A673 (cell line): ENCODE measurements around the gene PRND. TPM values are rescaled to one million over a fixed set of nuclear protein-coding genes. Genes with fewer than 3 reads are reported as not detected.

Experiments
- BruUV-seq: library from RNA; stranded (reverse); fragments of 400-500 nt; replicated peaks from 2 replicates; lab custom pipeline; 2021; lab: Mats Ljungman, UMichigan
- CTCF ChIA-PET: fragments of 300-600 bp; sonication (Branson Sonifier 250); formaldehyde crosslinking; loops from one replicate; lab custom pipeline; 2022; ENCODE audit warnings: antibody characterized with exemption; lab: Charles Lee
- POLR2A ChIA-PET: fragments of 300-600 bp; sonication (Branson Sonifier 250); formaldehyde crosslinking; loops from one replicate; lab custom pipeline; 2022; ENCODE audit warnings: antibody characterized with exemption; ENCODE audit not compliant: low non-redundant PET; lab: Charles Lee
- DNase-seq: peaks from one replicate; pipeline ENCODE4 v3.0.0-alpha.2; 2015; ENCODE audit warnings: low spot score
- H3K27ac ChIP-seq: fragments of 200-600 bp; sonication (generic); 2 replicates; pipeline ENCODE4 v1.5.1; 2016; ENCODE audit warnings: mixed run types, low read depth, mild to moderate bottlenecking, mixed read lengths, antibody characterized with exemption, low read length; ENCODE audit not compliant: poor library complexity, severe bottlenecking
- H3K27me3 ChIP-seq: fragments of 200-600 bp; sonication (generic); replicated peaks from 2 replicates; pipeline ENCODE4 v1.6.1; 2017; ENCODE audit warnings: mixed run types, low read depth, mild to moderate bottlenecking, mixed read lengths, antibody characterized with exemption, low read length; ENCODE audit not compliant: insufficient read depth, poor library complexity
- H3K36me3 ChIP-seq: fragments of 200-600 bp; sonication (generic); 2 replicates; pipeline ENCODE4 v1.6.1; 2016; ENCODE audit warnings: mixed run types, mild to moderate bottlenecking, mixed read lengths, antibody characterized with exemption, low read length; ENCODE audit not compliant: insufficient read depth, poor library complexity, severe bottlenecking
- H3K4me1 ChIP-seq: fragments of 200-600 bp; sonication (generic); 2 replicates; pipeline ENCODE4 v1.6.1; 2017; ENCODE audit warnings: mixed run types, mild to moderate bottlenecking, mixed read lengths, antibody characterized with exemption, low read length; ENCODE audit not compliant: insufficient read depth, poor library complexity, severe bottlenecking
- H3K4me3 ChIP-seq: fragments of 200-600 bp; sonication (generic); 2 replicates; pipeline ENCODE4 v1.5.1; 2016; ENCODE audit warnings: low read depth, mixed run types, mild to moderate bottlenecking, mixed read lengths, low read length; ENCODE audit not compliant: poor library complexity, severe bottlenecking
- H3K9me3 ChIP-seq: fragments of 200-600 bp; sonication (generic); 2 replicates; pipeline ENCODE4 v1.6.1; 2016; ENCODE audit warnings: mixed run types, low read depth, mild to moderate bottlenecking, mixed read lengths, antibody characterized with exemption, low read length; ENCODE audit not compliant: poor library complexity, severe bottlenecking
- CTCF ChIP-seq: fragments of 300-800, 200-600 bp; sonication (generic); conservative IDR thresholded peaks from 2 replicates; pipeline ENCODE4 v1.5.1; 2017; ENCODE audit warnings: low read depth, mild to moderate bottlenecking, antibody characterized with exemption, low read length, moderate library complexity, mixed read lengths
- EZH2 ChIP-seq: fragments of 200-600 bp; sonication (generic); IDR thresholded peaks from 2 replicates; pipeline ENCODE4 v1.6.1; 2017; ENCODE audit warnings: borderline replicate concordance, low read depth, mild to moderate bottlenecking, mixed read lengths, antibody characterized with exemption, low read length; ENCODE audit not compliant: poor library complexity, severe bottlenecking
- intact Hi-C: fragments of 100-400 bp; cut with micrococcal nuclease; formaldehyde crosslinking; loops from one replicate; pipeline ENCODE4 v1.10.0; 2022; ENCODE audit not compliant: unreplicated experiment
- total RNA-seq: library from RNA; stranded (reverse); gene quantifications from 2 replicates; pipeline ENCODE4 v1.2.3, GENCODE V29; 2021

The PRND gene
- total RNA-seq, 1 experiment from 2014 or later: 0.09 TPM

DNA sequence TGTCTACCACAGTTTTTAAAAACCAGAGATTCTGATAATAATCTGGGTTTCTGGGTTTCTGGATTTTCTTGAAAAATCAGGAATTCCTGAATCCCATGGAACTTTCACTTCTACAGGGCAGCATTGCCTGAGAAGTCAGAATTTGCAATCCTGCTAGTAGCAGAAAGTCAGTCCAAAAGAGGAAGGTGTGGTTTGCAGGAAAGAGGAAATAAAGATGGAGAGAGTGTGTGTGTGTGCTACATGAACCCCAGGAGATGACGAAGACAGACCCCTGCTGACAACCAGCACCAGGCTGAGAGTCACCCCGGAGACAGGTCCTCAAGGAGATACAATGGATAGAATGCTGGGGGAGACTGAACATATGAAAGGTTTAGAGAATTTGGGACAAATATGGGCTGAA, 44.9 kb downstream of the PRND start:
- no peaks in the 10 kb centered on the region for H3K9me3 ChIP-seq
- H3K27me3 ChIP-seq: no peaks in the 10 kb centered on the region
- no TSS peak for BruUV-seq
- no peak for DNase-seq
- CTCF ChIA-PET: no interaction called here
- H3K4me1 ChIP-seq: no peaks in the 10 kb centered on the region
- no peak overlapping the region for H3K27ac ChIP-seq
- TF ChIP-seq CTCF (no peak), EZH2 (no peak)
- no peak overlapping the region for H3K4me3 ChIP-seq
- no peaks in the 10 kb centered on the region for H3K36me3 ChIP-seq
- intact Hi-C loops: no loop called here
- POLR2A ChIA-PET: no interaction called here

DNA sequence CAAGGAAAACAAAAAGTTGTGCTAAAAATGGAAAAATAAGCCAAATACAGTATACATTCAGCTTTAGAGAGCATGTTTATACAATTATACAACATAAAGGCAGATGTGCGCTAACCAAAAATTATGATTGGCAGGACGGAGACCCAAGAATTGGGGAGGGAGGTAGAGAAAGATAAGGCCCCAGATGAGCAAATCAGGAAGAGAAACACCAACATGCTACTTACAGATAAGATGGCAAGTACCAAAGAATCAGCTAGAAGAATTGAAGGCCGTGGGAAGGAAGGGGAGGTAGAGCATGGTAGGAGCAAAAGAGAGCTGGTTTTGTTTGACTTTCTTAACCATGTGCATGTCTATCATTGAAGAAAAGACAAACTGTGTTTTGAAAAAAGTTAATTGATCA, 45.4 kb downstream of the PRND start:
- no peak overlapping the region for H3K4me3 ChIP-seq
- H3K27ac ChIP-seq: no peak overlapping the region
- H3K27me3 ChIP-seq: no peaks in the 10 kb centered on the region
- DNase-seq: no peak
- no peak for TF ChIP-seq EZH2
- TF ChIP-seq CTCF: no peak
- BruUV-seq: no TSS peak
- ChIA-PET POLR2A (no interaction called here), CTCF (no interaction called here)
- H3K9me3 ChIP-seq: peaks cover 4% of the 10 kb centered on the region
- H3K36me3 ChIP-seq: no peaks in the 10 kb centered on the region
- no peaks in the 10 kb centered on the region for H3K4me1 ChIP-seq
- intact Hi-C loops: no loop called here

- ChIA-PET POLR2A (no interaction called here), CTCF (no interaction called here)
- Histone ChIP-seq H3K36me3 (no peaks in the 10 kb centered on the region), H3K27me3 (no peaks in the 10 kb centered on the region), H3K27ac (no peak overlapping the region), H3K4me3 (no peak overlapping the region), H3K9me3 (peaks cover 10% of the 10 kb centered on the region), H3K4me1 (no peaks in the 10 kb centered on the region)
- intact Hi-C loops: no loop called here
- no peak for TF ChIP-seq CTCF
- TF ChIP-seq EZH2: no peak
- no TSS peak for BruUV-seq
- DNase-seq: no peak
Measured at GRCh38 chr20:4769328-4769727, 47.6 kb downstream of the PRND start.
